Activated T-helper 9 cell treated with anti-CD3 and anti-CD28 coated beads, Interleukin-2, amount 50 U/mL, for 16 hours (primary cell): ENCODE data around the gene WNT2.
"Not testable (repeated sequence)": the region's sequence is repeated elsewhere in the genome, so short reads cannot be mapped to it uniquely, and the experiment has no call there.

ENCODE experiments used
- DNase-seq: peaks from one replicate; pipeline ENCODE4 v3.0.0-alpha.2; 2020; ENCODE audit warnings: low read depth

Gene WNT2

GRCh38 chr7:117262546-117262945, 60.3 kb downstream of the WNT2 start:
- DNase-seq: no peak

- no peak for DNase-seq
Observed at GRCh38 chr7:117259615-117260014, 63.2 kb downstream of the WNT2 start.

GRCh38 chr7:117251687-117252086, 71.2 kb downstream of the WNT2 start:
- DNase-seq: no peak

GRCh38 chr7:117250801-117251200, 72.1 kb downstream of the WNT2 start:
- DNase-seq: no peak

DNA sequence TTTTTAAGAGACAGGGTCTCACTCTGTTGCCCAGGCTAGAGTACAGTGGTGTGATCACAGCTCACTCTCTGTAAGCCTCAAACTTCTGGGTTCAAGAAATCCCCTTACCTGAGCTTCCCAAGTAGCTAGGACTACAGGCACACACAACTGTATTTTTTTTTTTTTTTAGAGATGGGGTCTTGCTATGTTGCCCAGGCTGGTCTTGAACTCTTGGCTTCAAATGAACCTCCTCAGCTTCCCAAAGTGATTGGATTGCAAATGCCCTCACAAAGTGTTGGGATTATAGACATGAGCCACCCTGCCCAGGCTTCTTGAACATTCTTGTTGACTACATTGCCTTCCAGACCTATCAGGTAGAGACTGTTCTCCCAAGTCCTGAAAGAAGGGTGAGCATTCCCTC, 72.6 kb downstream of the WNT2 start:
- no peak for DNase-seq

DNA sequence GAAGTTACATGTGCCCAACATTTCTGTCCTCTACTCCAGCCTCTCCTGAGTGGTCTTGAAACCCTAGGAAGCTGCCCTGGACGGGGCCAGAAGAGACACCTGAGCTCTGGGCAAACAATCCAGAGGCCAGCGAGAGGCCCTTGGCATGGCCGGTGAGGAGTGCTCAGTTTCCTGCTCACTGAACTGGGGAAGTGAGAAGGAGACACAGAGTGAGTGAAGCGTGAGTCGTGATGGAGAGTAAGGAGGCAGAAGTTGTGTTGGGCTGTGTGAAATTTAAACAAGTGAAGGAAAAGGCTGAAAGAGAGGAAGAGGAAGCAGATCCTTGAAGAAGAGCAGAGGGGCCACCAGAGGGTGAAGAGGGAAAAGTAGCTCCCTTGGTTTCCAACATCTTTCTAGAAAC, 73.2 kb downstream of the WNT2 start:
- no peak for DNase-seq

- no peak for DNase-seq
Observed at GRCh38 chr7:117248829-117249228, 74.0 kb downstream of the WNT2 start.

GRCh38 chr7:117247809-117248208, 75.0 kb downstream of the WNT2 start:
- DNase-seq: no peak

DNA sequence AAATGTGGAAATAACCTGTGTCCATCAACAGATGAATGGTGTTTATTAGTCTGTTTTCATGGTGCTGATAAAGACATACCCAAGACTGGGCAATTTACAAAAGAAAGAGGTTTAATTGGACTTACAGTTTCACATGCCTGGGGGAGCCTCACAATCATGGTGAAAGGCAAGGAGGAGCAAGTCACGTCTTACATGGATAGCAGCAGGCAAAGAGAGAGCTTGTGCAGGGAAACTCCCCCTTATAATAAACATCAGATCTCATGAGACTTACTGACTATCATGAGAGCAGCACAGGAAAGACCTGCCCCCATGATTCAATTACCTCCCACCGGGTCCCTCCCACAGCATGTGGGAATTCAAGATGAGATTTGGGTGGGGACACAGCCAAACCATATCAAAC, 77.2 kb downstream of the WNT2 start:
- DNase-seq: not testable (repeated sequence)

- no peak for DNase-seq
Observed at GRCh38 chr7:117243390-117243789, 79.5 kb downstream of the WNT2 start.

GRCh38 chr7:117241088-117241487, 81.8 kb downstream of the WNT2 start:
- no peak for DNase-seq

GRCh38 chr7:117238937-117239336, 83.9 kb downstream of the WNT2 start:
- DNase-seq: no peak

GRCh38 chr7:117238472-117238871, 84.4 kb downstream of the WNT2 start:
- DNase-seq: no peak

GRCh38 chr7:117237646-117238045, 85.2 kb downstream of the WNT2 start:
- DNase-seq: no peak

DNA sequence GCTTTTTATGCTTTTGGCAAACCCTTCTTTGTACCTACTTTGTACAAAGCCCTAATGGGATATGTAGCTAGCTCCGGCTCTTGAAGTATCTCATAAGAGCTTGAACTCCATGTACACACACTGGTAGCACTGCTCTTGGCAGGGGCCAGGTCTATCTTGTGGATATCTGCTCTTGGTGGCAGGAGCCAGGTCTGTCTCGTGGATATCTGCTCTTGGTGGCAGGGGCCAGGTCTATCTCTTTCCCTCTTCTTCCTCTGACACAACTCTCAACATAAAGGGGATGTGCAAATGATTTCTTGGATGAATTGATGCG, 91.9 kb downstream of the WNT2 start:
- DNase-seq: no peak

DNA sequence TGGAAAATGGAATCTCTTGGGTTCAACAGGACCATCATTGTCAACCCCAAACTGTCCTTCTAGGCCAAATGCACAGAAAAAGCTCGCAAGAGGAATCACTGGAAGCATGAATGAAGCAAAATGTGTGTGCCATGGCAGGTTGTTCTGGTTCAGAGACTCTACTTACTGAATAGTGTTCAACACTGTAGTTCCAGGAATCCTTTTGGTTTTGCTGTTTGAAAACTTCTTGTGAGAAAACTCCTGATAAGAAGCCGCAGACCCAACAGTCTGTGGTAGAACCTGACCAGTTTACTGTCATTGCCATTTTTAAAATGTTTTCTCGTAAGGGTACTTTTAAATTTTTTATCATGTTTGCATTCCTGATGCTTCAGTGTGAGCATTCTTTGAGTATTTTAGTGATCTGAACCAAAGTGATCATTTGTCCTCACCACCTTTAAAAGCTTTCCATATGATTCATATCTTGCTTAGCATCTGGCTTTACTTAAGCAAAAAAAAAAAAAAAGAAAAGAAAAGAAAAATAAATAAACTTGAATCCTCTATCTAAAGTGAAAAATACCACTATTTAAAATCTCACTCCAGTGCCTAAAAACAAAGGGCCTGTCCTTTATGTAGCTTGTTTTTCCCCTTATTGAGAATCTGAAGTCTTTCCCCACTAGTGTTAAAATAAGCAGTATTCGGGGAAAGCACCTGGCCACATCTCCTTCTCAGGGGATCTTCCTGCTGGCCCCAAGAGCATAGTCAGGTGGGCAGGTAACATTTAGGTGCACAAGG, 92.4 kb downstream of the WNT2 start:
- DNase-seq: no peak

DNA sequence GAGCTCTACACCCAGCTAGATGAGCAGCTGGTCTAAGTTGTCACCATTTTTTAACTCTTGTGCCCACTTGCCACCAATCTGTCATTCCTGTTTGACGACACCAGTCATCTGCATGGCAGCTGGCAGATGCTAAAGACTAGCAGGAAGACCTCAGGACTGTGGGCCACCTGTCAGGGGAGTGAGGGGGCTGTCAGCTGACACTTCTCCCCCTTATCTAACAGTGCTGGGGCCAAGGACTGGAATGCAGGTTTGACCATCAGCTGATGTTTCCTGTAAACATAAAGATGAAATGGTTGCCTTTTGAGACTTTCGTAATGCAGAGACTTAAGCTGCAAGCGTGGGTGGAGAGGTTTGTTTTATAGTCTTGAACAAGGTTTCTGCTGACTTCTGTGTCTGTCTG, 93.5 kb downstream of the WNT2 start:
- no peak for DNase-seq

GRCh38 chr7:117227091-117227490, 95.8 kb downstream of the WNT2 start:
- DNase-seq: no peak

- no peak for DNase-seq
Observed at GRCh38 chr7:117225536-117225935, 97.3 kb downstream of the WNT2 start.
